Jurkat, Clone E6-1 (cell line): Measurements from ENCODE around the gene FANCC.
"Not testable (repeated sequence)": the region's sequence is repeated elsewhere in the genome, so short reads cannot be mapped to it uniquely, and the experiment has no call there.

Experiments used
- DNase-seq: peaks from one replicate; pipeline ENCODE4 v3.0.0-alpha.2; 2011; ENCODE audit warnings: low read depth, low spot score
- H3K4me3 ChIP-seq: 2 replicates; pipeline ENCODE4 v1.5.1; 2011; ENCODE audit warnings: mild to moderate bottlenecking, low read length, control low read depth, moderate library complexity

FANCC gene

GRCh38 chr9:95332860-95333259, 15.4 kb upstream of the FANCC start:
- no peak overlapping the region for H3K4me3 ChIP-seq
- DNase-seq, result no peak

DNA sequence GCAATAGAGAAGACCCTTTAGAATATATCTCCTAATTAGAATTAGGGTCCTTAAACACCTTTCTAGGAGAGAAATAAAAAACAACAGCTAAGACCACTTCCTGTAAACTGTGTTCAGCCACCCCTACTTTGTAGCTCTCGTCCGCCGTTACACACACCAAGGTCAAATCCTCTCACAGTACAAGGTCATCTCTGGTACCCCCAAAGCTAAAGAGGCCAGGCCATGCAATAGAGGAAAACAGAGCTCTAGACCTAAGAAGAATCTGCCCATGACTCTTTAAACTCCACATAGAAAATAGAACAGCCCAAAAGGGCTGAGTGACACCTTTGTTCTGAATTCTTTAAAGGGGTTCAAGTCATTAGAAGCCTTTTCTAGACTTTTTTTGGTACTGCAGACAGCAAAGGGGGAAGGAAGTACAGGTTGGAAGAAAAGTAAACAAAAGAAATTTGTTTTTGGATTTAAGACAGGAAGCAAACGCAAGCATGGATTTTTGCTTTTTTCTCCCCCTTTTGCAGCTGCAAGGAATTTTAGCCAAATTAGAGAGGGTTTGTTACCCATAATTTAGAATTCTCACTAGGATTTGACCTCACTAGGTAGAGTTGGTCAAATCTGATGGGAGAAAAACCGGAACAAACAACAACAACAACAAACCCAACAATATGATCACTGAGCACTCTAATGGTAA, 13.4 kb upstream of the FANCC start:
- no peak overlapping the region for H3K4me3 ChIP-seq

DNA sequence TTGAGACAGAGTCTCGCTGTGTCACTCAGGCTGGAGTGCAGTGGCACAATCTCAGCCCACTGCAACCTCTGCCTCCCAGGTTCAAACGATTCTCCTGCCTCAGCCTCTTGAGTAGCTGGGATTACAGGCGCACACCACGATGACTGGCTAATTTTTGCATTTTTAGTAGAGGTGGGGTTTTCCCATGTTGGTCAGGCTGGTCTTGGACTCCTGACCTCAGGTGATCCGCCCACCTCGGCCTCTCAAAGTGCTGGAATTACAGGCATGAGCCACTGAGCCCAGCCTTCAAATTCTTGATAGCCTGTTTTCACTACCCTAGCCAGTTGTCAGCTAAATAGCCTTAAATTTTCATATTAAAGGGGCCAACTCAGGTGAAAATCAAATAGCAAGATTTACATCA, 11.6 kb upstream of the FANCC start:
- DNase-seq, H3K4me3 ChIP-seq: not testable (repeated sequence)

More for the DNA sequence above, 13.4 kb upstream of the FANCC start:
- DNase-seq, result no peak

DNA sequence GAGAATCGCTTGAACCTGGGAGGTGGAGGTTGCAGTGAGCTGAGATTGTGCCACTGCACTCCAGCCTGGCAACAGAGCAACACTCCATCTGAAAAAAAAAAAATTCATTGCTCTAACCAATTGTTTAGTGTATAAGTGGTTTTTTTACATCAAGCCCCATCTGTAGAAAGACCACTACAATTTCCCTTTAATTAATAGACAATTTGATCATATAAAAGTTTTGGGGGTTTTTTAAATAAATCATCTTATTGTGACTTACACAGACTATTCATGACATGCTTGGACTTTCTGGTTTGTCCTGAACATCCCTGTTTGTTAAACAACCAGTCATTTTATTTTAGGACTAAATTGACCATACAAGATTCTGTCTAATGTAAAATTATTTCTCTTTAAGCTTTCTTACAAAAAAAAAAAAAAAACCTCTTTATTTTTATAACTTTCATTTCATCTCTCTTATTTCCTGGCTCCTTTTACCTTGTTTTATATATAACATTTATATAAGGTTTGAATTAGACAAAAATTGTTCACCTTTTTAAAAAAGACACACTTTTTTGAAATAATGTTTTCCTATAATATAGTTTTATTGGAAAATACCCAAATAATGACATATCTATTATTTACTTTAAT, 9.8 kb upstream of the FANCC start:
- no peak for DNase-seq
- H3K4me3 ChIP-seq, result no peak overlapping the region

GRCh38 chr9:95325221-95325620, 7.7 kb upstream of the FANCC start:
- no peak for DNase-seq
- no peak overlapping the region for H3K4me3 ChIP-seq

- DNase-seq, result no peak
- peak overlapping the region; percentile 75 for H3K4me3 ChIP-seq
These were observed 343 bp upstream of the FANCC start for GRCh38 chr9:95317893-95318211.

- peak; percentile 48 for DNase-seq
- peak overlapping the region; percentile 75 for H3K4me3 ChIP-seq
These were observed 753 bp downstream of the FANCC start for GRCh38 chr9:95316794-95317118.

DNA sequence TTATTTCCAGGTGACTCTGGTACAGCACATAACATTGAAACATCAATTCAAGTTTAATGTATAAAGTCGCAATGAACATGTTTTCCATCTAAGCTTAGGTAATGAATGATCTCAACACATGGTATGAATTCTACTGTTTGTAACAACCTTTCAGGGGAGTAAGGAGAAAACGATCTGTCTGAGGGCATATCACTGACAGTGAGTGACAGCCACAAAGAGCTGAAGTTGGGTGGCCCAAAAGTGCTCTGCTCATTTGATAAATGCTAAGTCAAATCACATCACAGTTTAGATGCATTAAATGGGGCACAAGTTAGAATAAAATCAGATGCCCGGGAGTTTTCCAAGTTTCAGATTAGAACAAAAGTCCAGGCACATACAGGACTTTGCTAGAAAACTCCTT, 1.2 kb downstream of the FANCC start:
- H3K4me3 ChIP-seq, result peak overlapping the region; percentile 75
- DNase-seq, result no peak

- no peak for DNase-seq
- H3K4me3 ChIP-seq, result no peak overlapping the region
These were observed 2.3 kb downstream of the FANCC start for GRCh38 chr9:95315108-95315746.

- peak overlapping the region; percentile 46 for H3K4me3 ChIP-seq
- DNase-seq, result peak; percentile 33
These were observed 4.5 kb downstream of the FANCC start for GRCh38 chr9:95313010-95313498.

DNA sequence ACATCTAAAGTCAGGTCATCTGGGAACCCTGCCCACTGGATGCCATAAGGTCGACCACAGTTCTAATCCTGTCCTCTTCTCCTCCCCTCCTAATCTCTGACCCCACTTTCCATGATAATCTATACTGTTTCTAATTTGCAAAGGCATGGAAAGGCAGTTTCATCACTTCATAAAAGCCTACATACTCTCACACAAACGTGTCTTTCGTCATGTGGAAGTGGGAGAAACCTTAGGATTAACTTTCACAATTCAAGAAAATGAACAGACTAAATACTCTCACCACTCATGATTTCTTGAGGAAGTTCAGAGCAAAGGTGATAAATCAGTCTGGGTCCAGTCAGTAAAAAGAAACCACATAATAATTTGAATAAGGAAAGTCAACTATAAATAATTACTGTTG, 5.5 kb downstream of the FANCC start:
- no peak overlapping the region for H3K4me3 ChIP-seq
- no peak for DNase-seq

- H3K4me3 ChIP-seq, result no peak overlapping the region
These were observed 10.0 kb downstream of the FANCC start for GRCh38 chr9:95307538-95307937.

GRCh38 chr9:95306819-95307218, 10.7 kb downstream of the FANCC start:
- H3K4me3 ChIP-seq, result no peak overlapping the region
- DNase-seq, result no peak

More at GRCh38 chr9:95307538-95307937, 10.0 kb downstream of the FANCC start:
- DNase-seq, result no peak

DNA sequence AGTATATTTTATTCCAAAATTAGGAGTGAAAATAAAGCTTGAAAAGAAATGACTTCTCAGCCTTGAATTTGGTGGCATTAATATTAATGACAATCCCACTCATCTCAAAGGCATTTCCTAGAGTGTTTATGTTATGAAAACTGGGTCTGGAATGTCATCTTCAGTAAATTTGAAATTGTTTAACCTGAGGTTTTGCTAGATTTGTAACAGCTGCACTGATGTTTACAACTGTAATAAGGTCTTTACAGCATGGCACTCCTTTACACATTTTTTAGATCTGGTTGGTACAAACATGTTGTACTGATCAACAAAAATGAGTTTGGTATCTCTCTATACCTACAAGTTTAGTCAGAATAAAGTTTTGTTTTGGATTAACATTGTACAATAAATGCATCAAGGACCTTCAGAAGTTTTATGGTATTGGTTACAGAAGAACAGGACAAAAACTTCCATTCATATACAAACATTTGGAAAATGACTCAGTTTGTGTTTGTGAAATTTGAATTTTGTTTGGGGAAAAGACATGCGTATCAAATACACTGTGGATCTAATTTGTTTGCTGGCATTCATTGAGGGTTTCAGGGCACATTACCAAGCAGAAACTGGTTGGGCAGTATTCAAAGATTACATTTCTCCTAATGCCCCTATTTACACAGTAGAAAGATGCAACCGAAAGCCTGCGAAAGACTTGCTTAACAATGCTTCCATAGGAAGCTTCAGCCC, 11.6 kb downstream of the FANCC start:
- no peak overlapping the region for H3K4me3 ChIP-seq

DNA sequence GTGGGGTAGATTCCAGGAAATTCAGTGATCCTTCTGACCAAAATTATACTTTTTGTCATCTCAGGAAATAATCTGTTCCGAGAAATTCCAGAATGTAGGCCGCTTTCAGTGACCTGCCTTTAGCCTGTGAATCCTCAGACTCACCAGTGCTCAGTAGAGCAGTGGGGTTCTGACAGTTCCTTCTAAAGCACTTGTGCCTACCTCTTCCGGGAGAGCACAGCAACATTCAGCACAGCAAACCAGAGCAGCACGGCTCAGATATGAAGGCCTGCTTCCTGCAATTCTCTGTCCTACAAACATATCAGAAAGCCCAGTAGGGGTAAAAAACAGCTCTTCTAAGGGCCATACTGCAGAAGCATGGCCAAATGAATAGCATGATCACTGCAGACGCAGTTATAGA, 15.0 kb downstream of the FANCC start:
- H3K4me3 ChIP-seq, result no peak overlapping the region
- no peak for DNase-seq

More for the DNA sequence above, 11.6 kb downstream of the FANCC start:
- DNase-seq, result no peak

DNA sequence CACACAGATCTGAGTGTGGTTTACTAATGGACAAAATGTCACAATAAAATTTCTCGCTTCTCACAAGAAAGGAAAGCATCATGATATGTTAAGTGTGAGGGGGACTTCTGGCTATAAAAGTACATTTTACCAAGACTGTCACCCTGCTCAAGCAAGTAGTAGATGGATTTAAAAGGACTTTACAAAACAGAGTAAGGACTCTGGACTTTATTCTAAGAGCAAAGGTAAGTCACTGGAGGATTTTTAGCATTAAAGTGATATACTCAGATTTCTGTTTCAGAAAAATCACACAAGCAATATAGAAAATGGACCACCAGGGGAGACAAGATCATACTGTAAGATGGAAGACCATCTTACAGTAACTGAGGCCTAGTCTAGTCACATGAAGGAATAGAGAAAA, 19.7 kb downstream of the FANCC start:
- DNase-seq, result no peak
- no peak overlapping the region for H3K4me3 ChIP-seq

GRCh38 chr9:95297316-95297715, 20.2 kb downstream of the FANCC start:
- no peak overlapping the region for H3K4me3 ChIP-seq
- no peak for DNase-seq

DNA sequence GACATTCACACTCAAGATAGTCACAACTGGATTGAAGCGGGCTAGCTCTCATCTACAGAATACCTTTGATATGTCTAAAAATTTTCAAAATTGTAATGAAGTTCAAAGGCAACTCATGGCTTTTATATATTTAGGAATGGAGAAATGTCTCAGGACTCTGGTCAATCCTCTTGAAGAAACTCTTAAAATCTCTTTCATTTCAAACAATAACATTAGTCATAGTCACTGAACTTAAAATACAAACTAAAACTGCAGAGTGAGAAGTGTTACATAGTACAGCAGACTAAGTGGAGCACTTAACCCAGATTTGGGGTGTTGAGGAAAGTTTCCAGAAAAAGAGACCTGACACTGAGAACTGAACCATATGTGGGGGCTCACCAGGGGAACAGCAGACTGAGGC, 20.7 kb downstream of the FANCC start:
- no peak for DNase-seq
- no peak overlapping the region for H3K4me3 ChIP-seq

DNA sequence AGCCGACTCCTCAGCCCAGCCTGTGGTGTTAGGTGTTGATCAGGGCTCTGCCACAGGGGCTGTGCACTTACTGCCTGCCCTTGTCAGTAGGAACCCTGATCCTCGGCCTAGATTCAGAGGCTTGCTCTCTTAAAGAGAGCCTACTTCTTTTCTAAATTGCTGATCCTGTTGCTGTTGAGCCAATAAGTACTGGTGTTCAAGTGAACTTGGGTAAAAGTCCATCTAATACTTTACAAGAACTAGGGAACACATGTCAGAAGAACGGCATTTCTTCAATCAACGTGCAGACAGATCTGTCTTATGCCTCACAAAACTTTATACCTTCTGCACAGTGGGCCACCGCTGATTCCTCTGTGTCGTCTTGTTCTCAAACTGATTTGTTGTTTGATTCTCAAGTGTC, 24.2 kb downstream of the FANCC start:
- not testable (repeated sequence) for DNase-seq, H3K4me3 ChIP-seq

DNA sequence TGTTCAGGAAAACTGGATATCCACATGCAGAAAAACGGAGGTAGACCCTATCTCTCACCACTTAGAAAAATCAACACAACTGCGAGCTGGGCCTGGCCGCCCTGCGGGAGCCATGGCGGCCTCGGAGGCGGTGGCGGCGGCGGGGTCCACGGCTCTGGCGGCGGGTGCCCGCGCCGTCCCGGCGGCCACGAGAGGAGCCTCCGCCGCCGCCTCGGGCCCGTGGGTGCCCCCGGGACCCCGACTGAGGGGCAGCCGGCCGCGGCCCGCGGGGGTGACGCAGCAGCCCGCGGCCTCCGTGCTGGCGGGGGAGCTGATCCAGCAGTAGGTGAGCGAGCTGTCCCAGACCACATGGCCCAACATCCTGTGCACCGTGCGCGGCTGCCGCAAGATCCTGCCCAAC, 25.3 kb downstream of the FANCC start:
- DNase-seq, result no peak
- no peak overlapping the region for H3K4me3 ChIP-seq
